Measurements from ENCODE around the gene OAS3. TPM values are rescaled to one million over a fixed set of nuclear protein-coding genes. Genes with fewer than 3 reads are reported as not detected.

Gene OAS3
- total and polyA plus RNA-seq, 10 of the 15 experiments (the other 5 are each of a cell fraction or from before 2014, with no cell fraction given), result 5.1 to 107 (median 18.0) TPM

DNA sequence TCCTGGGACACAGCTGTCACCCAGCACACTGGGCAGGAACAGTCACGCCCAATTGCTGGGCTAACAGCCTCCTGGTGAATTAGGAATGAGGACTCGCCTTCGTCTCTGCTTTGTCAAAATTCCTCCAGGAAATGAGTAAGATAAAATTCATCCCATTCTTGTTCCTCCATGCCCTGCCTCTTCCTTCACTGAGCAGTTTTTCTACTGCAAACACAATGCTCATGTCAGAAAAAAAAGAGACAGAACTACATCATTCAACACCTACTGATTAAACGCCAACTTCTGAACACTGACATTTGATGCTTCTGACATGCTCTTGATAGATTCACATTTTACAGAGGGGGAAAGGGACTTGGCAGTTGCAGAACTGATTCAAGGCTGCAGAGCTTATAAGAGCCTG lies 80.8 kb downstream of the OAS3 start:
- CTCF ChIA-PET, result interaction anchor here (0.6 to 1.3 kb wide), 2 partner anchors 26 to 113 kb away, joined by 3 to 4 read pairs; no protein-coding TSS in a partner anchor
- H3K9me3 ChIP-seq (replicated peaks; ENCODE audit: control insufficient read depth, insufficient read depth, low read length), result no peaks in the 10 kb centered on the region

More for the DNA sequence above, 80.8 kb downstream of the OAS3 start:
- Histone ChIP-seq H3K79me2 (ENCODE audit: control insufficient read depth, insufficient read depth, low read length) (no peaks in the 10 kb centered on the region), H2AFZ (ENCODE audit: control insufficient read depth, low read depth, low read length) (no peak overlapping the region), H3K9ac (ENCODE audit: control insufficient read depth, insufficient read depth, low read length) (no peak overlapping the region), H3K36me3 (ENCODE audit: control insufficient read depth in 2 of 2, insufficient read depth in 2 of 2, low read length in 1 of 2) (no peaks in the 10 kb centered on the region), H3K4me2 (ENCODE audit: control insufficient read depth, insufficient read depth) (no peak overlapping the region), H3K4me1 (ENCODE audit: control insufficient read depth, insufficient read depth, low read length) (no peaks in the 10 kb centered on the region), H3K27me3 (replicated peaks in 1 of 2; ENCODE audit: control insufficient read depth in 2 of 2, insufficient read depth in 2 of 2, low read length in 1 of 2) (peaks cover 0 to 3% of the 10 kb centered on the region in 2 experiments; a peak in 2 of 4 replicates), H3K4me3 (no peak overlapping the region), H4K20me1 (ENCODE audit: control insufficient read depth, insufficient read depth) (no peaks in the 10 kb centered on the region), H3K27ac (ENCODE audit: control insufficient read depth, insufficient read depth) (no peak overlapping the region)
- DNase-seq (ENCODE audit: low read depth, low spot score) (no peak), FAIRE-seq (no peak), ATAC-seq (no peak)
- TF ChIP-seq USF2 (IDR thresholded peaks at IDR 0.05; ENCODE audit: borderline replicate concordance, low read depth, low read length) (no peak), CBFB (IDR thresholded peaks at IDR 0.05; ENCODE audit: low read depth) (no peak), SIX5 (IDR thresholded peaks at IDR 0.05; ENCODE audit: low read depth, low read length, severe bottlenecking) (no peak), HDAC6 (IDR thresholded peaks at IDR 0.05; ENCODE audit: unreplicated experiment) (no peak), POLR2A (IDR thresholded peaks at IDR 0.05; ENCODE audit: low read depth, low read length) (no peak), MTA3 (IDR thresholded peaks at IDR 0.05; ENCODE audit: borderline replicate concordance, low read length) (no peak), TCF12 (IDR thresholded peaks at IDR 0.05; ENCODE audit: low read depth, low read length) (no peak), PKNOX1 (IDR thresholded peaks at IDR 0.05) (no peak), NR2C1 (IDR thresholded peaks at IDR 0.05) (no peak), RAD21 (IDR thresholded peaks at IDR 0.05; ENCODE audit: insufficient read depth, low read depth, low read length) (no peak)
- TF ChIP-seq, protein P1, sequence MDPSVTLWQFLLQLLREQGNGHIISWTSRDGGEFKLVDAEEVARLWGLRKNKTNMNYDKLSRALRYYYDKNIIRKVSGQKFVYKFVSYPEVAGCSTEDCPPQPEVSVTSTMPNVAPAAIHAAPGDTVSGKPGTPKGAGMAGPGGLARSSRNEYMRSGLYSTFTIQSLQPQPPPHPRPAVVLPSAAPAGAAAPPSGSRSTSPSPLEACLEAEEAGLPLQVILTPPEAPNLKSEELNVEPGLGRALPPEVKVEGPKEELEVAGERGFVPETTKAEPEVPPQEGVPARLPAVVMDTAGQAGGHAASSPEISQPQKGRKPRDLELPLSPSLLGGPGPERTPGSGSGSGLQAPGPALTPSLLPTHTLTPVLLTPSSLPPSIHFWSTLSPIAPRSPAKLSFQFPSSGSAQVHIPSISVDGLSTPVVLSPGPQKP (IDR thresholded peaks at IDR 0.05; ENCODE audit: low read depth, low read length), result no peak
- ChIA-PET SMC1A (ENCODE audit: uncharacterized antibody, unreplicated experiment) (interaction anchor here (0.7 kb wide), 1 partner anchor 464 kb away, joined by 4 read pairs; no protein-coding TSS in a partner anchor), RAD21 (ENCODE audit: unreplicated experiment) (interaction anchor here (0.7 kb wide), 1 partner anchor 136 kb away, joined by 3 read pairs; no protein-coding TSS in a partner anchor), POLR2A (no interaction called here)
- no TSS peak for BruUV-seq (replicated peaks)
- 58% methylated on average over 4 of the region's 4 CpGs for WGBS (ENCODE audit: insufficient coverage, insufficient replicate concordance, low lambda C conversion rate, missing lambda C conversion rate)
- in situ Hi-C loops (cut with MboI), result no loop called here
- intact Hi-C loops (cut with micrococcal nuclease; ENCODE audit: unreplicated experiment), result no loop called here
